Measurements from ENCODE around the gene E4F1. TPM values are rescaled to one million over a fixed set of nuclear protein-coding genes. Genes with fewer than 3 reads are reported as not detected.

E4F1 gene
- total and polyA plus RNA-seq, 9 of the 15 experiments (the other 6 are each of a cell fraction or from before 2014, with no cell fraction given), result 0.48 to 94.9 (median 20.4) TPM

DNA sequence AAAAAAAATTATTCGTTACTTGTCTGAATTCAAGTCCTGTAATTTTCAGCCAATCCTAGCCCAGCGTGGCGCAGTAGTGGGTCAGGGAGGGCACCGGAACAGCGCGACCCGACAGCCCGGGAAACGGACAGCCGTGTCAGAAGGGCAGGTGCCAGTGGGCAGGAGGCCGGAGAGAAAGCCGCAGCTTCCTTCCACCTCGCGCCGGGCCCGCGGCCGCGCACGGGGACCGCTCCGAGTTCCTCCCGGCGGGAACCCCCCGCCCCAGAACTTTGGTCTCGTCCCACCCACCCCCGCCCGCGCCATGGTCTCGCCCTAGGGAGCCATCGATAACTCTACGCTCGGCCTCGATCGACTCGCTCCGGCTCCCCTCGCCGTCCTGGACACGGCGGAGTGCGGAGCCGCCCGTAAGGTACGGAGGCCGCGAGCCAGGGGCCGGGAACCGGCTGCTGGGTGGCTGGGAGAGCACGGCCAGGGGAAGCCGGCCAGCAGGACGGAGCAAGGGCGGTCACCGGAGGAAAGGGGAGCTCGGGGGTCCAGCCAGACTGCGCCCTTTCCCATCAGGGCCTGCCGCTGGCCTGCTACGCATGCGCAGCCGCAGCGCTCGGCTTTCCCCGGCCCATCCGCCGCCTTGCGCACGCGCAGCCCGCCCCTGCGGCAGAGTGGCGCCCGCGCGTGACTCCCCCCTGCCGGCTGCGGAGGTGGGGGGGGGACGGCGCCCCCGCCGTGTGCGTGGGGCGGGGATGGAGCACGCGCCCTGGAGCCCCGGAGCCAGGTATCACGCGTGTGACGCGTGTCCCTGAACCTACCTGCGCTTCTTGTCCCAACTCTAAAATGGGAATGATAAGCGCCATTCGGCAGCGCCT, 18.1 kb upstream of the E4F1 start, which contains the start of gene MLST8 (continued):
- TF ChIP-seq, protein P1, sequence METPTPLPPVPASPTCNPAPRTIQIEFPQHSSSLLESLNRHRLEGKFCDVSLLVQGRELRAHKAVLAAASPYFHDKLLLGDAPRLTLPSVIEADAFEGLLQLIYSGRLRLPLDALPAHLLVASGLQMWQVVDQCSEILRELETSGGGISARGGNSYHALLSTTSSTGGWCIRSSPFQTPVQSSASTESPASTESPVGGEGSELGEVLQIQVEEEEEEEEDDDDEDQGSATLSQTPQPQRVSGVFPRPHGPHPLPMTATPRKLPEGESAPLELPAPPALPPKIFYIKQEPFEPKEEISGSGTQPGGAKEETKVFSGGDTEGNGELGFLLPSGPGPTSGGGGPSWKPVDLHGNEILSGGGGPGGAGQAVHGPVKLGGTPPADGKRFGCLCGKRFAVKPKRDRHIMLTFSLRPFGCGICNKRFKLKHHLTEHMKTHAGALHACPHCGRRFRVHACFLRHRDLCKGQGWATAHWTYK (CRISPR knock-in tag; IDR thresholded peaks at IDR 0.05), result peak; percentile 94
- TF ChIP-seq SPI1 (IDR thresholded peaks at IDR 0.05; ENCODE audit: borderline replicate concordance, low read depth, low read length), result no peak
- TF ChIP-seq, protein P2, sequence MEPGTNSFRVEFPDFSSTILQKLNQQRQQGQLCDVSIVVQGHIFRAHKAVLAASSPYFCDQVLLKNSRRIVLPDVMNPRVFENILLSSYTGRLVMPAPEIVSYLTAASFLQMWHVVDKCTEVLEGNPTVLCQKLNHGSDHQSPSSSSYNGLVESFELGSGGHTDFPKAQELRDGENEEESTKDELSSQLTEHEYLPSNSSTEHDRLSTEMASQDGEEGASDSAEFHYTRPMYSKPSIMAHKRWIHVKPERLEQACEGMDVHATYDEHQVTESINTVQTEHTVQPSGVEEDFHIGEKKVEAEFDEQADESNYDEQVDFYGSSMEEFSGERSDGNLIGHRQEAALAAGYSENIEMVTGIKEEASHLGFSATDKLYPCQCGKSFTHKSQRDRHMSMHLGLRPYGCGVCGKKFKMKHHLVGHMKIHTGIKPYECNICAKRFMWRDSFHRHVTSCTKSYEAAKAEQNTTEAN (CRISPR knock-in tag; IDR thresholded peaks at IDR 0.05), result peak; percentile 63; the same call in 1 of the 2 replicates
- TF ChIP-seq PTTG1 (tag; IDR thresholded peaks at IDR 0.05; ENCODE audit: low read depth), result no peak
- peak; percentile 67; the same call in 1 of the 2 replicates for TF ChIP-seq GATAD2A (IDR thresholded peaks at IDR 0.05)
- TF ChIP-seq MAFF (IDR thresholded peaks at IDR 0.05; ENCODE audit: low read length), result peak; percentile 16; the same call in 1 of the 2 replicates
- TF ChIP-seq SMARCA5 (IDR thresholded peaks at IDR 0.05), result no peak
- TF ChIP-seq, protein P3, sequence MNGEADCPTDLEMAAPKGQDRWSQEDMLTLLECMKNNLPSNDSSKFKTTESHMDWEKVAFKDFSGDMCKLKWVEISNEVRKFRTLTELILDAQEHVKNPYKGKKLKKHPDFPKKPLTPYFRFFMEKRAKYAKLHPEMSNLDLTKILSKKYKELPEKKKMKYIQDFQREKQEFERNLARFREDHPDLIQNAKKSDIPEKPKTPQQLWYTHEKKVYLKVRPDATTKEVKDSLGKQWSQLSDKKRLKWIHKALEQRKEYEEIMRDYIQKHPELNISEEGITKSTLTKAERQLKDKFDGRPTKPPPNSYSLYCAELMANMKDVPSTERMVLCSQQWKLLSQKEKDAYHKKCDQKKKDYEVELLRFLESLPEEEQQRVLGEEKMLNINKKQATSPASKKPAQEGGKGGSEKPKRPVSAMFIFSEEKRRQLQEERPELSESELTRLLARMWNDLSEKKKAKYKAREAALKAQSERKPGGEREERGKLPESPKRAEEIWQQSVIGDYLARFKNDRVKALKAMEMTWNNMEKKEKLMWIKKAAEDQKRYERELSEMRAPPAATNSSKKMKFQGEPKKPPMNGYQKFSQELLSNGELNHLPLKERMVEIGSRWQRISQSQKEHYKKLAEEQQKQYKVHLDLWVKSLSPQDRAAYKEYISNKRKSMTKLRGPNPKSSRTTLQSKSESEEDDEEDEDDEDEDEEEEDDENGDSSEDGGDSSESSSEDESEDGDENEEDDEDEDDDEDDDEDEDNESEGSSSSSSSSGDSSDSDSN (IDR thresholded peaks at IDR 0.05; ENCODE audit: borderline replicate concordance in 1 of 2, low read depth in 2 of 2, low read length in 2 of 2), result 0 out of 4 replicates have a peak, but pooled peaks of 1 of the 2 experiments have one; percentile 53
- TF ChIP-seq, protein P4, sequence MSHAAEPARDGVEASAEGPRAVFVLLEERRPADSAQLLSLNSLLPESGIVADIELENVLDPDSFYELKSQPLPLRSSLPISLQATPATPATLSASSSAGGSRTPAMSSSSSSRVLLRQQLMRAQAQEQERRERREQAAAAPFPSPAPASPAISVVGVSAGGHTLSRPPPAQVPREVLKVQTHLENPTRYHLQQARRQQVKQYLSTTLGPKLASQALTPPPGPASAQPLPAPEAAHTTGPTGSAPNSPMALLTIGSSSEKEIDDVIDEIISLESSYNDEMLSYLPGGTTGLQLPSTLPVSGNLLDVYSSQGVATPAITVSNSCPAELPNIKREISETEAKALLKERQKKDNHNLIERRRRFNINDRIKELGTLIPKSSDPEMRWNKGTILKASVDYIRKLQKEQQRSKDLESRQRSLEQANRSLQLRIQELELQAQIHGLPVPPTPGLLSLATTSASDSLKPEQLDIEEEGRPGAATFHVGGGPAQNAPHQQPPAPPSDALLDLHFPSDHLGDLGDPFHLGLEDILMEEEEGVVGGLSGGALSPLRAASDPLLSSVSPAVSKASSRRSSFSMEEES (CRISPR knock-in tag; IDR thresholded peaks at IDR 0.05), result 0 out of 2 replicates have a peak, but pooled peaks have one; percentile 3
- TF ChIP-seq MBD2 (IDR thresholded peaks at IDR 0.05; ENCODE audit: borderline replicate concordance, low read depth), result peak; percentile 93
- TF ChIP-seq, protein P5, sequence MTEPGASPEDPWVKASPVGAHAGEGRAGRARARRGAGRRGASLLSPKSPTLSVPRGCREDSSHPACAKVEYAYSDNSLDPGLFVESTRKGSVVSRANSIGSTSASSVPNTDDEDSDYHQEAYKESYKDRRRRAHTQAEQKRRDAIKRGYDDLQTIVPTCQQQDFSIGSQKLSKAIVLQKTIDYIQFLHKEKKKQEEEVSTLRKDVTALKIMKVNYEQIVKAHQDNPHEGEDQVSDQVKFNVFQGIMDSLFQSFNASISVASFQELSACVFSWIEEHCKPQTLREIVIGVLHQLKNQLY (CRISPR knock-in tag; conservative IDR thresholded peaks at IDR 0.05), result peak; percentile 89 to 96; a peak in 3 of 4 replicates
- no peak; the same call in 1 of the 2 replicates for TF ChIP-seq MXI1 (IDR thresholded peaks at IDR 0.05; ENCODE audit: low read depth, low read length)
- TF ChIP-seq HEY1 (CRISPR knock-in tag; IDR thresholded peaks at IDR 0.05; ENCODE audit: borderline replicate concordance), result no peak
- TF ChIP-seq SRF (CRISPR knock-in tag; IDR thresholded peaks at IDR 0.05), result 0 out of 4 replicates have a peak, but pooled peaks of 1 of the 2 experiments have one; percentile 28
- TF ChIP-seq TAL1 (IDR thresholded peaks at IDR 0.05), result no peak
- no peak for TF ChIP-seq ZFP1 (CRISPR knock-in tag; IDR thresholded peaks at IDR 0.05)
- TF ChIP-seq HCFC1 (IDR thresholded peaks at IDR 0.05; ENCODE audit: low read depth, low read length), result peak; percentile 74
- TF ChIP-seq ESRRA (IDR thresholded peaks at IDR 0.05; ENCODE audit: borderline replicate concordance, low read depth), result peak; percentile 50; the same call in 1 of the 2 replicates

All from K562 (cell line).